SIG-M5 treated with dmso at 0.1 percent for 504 hours (cell line): ENCODE data around the gene ISG15.

ENCODE experiments used
- DNase-seq: peaks from one replicate; lab custom pipeline; 2025; ENCODE audit not compliant: unreplicated experiment; lab: John Stamatoyannopoulos, UW

The ISG15 gene

GRCh38 chr1:1013105-1013921 lies at the start of gene ISG15:
TSS of gene ISG15 (plus strand) at chr1:1013497. CDS start at chr1:1013574, 77 bp downstream.
- DNase-seq, result peak; percentile 83

GRCh38 chr1:963746-964525 lies 49.4 kb upstream of the ISG15 start:
- DNase-seq, result no peak

DNA sequence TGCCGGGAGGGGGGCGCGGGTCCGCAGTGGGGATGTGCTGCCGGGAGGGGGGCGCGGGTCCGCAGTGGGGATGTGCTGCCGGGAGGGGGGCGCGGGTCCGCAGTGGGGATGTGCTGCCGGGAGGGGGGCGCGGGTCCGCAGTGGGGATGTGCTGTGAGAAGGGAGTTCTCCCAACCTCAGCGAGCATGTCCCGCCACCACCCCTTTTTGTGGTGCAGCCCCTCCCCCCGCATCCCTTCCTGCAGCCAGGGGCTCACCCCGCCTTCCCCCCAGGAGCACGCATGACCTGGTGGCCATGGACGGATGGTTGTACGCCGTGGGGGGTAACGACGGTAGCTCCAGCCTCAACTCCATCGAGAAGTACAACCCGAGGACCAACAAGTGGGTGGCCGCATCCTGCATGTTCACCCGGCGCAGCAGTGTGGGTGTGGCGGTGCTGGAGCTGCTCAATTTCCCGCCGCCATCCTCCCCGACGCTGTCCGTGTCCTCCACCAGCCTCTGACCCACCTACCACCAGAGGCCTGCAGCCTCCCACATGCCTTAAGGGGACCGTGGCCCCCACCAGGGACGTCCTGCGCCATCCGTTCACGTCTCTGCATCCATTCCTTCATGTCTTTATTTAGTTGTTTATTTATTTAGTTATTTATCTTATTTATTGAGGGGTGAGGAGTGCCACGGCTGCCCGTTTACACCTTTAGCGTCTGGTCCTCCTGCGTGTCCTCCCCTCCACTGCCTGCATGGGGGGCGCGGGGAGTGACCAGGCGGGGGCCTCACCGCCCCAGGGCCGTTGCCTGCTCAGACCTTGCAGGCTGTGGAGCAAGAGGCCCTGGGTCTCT lies 48.4 kb upstream of the ISG15 start:
- DNase-seq, result no peak

DNA sequence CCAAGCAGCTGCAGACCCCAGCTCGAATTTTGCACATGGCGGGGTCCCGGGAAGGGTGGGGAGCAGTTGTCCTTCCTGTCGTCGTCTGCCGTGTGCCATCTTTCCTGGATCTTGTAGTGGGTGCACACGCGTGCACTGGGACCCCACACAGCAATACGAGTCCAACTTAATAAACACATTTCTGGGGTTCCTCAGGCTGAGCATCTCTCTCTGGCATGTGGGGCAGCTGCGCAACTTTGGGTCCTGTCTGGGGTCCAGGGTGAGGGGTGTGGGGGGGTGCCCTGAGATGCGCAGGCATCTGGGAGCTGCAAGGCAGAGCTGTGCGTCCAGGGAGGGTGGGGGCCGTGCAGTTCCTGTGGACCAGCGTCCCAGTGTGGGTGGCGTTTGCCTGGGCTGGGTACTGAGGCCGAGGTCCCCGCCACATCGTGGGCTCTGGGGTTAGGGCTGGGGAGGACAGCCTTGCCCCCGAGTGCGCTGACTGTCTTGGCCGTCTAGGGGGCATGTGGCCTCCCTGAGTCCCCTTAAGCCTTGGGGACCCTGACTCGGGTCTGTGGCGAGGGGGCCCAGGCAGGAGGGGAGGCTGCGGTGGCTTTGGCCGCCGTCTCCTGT lies 47.7 kb upstream of the ISG15 start:
- no peak for DNase-seq

GRCh38 chr1:966135-966703 lies 47.1 kb upstream of the ISG15 start, which contains the start of gene PLEKHN1:
TSS of gene PLEKHN1 (plus strand) at chr1:966482. CDS start at chr1:966532, 50 bp downstream.
- DNase-seq, result no peak

- DNase-seq, result peak; percentile 17
These were observed 46.5 kb upstream of the ISG15 start for GRCh38 chr1:966704-967300.

GRCh38 chr1:967466-968343 lies 45.6 kb upstream of the ISG15 start:
- no peak for DNase-seq

GRCh38 chr1:969260-969855 lies 43.9 kb upstream of the ISG15 start:
- no peak for DNase-seq

GRCh38 chr1:970242-970972 lies 42.9 kb upstream of the ISG15 start:
- no peak for DNase-seq

GRCh38 chr1:970973-971730 lies 42.1 kb upstream of the ISG15 start:
- no peak for DNase-seq

GRCh38 chr1:971751-972506 lies 41.4 kb upstream of the ISG15 start:
- no peak for DNase-seq

GRCh38 chr1:972726-973458 lies 40.4 kb upstream of the ISG15 start:
- DNase-seq, result no peak

DNA sequence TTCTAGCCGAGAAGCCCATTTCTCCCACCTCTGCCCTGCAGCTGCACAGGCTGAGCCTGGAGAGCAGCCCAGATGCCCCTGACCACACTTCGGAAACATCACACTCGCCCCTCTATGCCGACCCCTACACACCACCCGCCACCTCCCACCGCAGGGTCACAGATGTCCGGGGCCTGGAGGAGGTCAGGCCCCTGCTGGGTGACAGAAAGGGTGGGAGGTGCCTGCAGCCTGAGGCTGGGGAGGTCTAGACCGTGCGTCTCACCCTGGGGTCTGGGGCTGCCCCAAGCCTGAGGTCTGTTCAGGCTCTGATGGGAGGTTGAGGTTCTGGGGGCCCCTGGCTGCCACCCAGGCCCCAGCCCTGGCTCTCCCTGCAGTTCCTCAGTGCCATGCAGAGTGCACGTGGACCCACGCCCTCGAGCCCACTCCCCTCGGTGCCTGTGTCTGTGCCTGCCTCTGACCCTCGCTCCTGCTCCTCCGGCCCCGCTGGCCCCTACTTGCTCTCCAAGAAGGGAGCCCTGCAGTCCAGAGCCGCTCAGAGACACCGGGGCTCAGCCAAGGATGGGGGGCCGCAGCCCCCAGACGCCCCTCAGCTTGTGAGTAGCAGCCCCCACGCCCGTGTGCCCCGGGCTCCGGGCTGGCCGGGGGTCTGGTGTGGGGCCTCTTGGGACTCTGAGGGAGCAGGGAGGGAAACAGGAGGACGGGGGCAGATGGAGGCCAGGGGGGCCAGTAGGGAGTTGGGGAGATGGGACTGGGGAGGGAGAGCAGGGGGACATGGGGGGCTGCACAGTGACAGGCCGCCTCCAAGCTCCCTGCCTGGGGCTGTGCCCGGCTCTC lies 39.6 kb upstream of the ISG15 start:
- no peak for DNase-seq

GRCh38 chr1:974293-974640 lies 39.0 kb upstream of the ISG15 start:
- DNase-seq, result no peak

GRCh38 chr1:974687-975328 lies 38.5 kb upstream of the ISG15 start:
- no peak for DNase-seq
